Thyroid gland (tissue), 4 donors: ENCODE data around the gene MED22.

Experiments used
- CTCF ChIP-seq, 6 experiments: fragments of 200-600 bp in 3 of 6; fragments of 450-650 bp in 3 of 6; sonication (generic) in 3 of 6; IDR thresholded peaks; one replicate each; pipeline ENCODE4 v1.5.1; 2016 to 2019; ENCODE audit warnings: antibody characterized with exemption in 6 of 6, mild to moderate bottlenecking in 2 of 6, inconsistent platforms in 1 of 6, moderate library complexity in 1 of 6
- POLR2A ChIP-seq, 2 donors: fragments of 450-650 bp; IDR thresholded peaks; one replicate each; pipeline ENCODE4 v1.6.1; 2017; ENCODE audit warnings: antibody characterized with exemption in 2 of 2, mild to moderate bottlenecking in 2 of 2, moderate library complexity in 1 of 2

GRCh38 chr9:133320421-133320881, 27.5 kb downstream of the MED22 start:
- TF ChIP-seq CTCF (IDR thresholded peaks at IDR 0.05) (no peak), POLR2A (IDR thresholded peaks at IDR 0.05) (no peak)
